H1 (cell line): ENCODE measurements around the gene MAPK8IP3. TPM values are rescaled to one million over a fixed set of nuclear protein-coding genes. Genes with fewer than 3 reads are reported as not detected.

Experiments used
- ATF2 ChIP-seq: IDR thresholded peaks from 2 replicates; pipeline ENCODE4 v1.6.1; 2012; ENCODE audit warnings: low read length, inconsistent platforms
- CBX8 ChIP-seq: fragments of 300-800, 300-1000 bp; sonication (generic); IDR thresholded peaks from 2 replicates; pipeline ENCODE4 v1.7.1; 2016; ENCODE audit warnings: low read depth, low read length, borderline replicate concordance
- CEBPB ChIP-seq: IDR thresholded peaks from 2 replicates; pipeline ENCODE4 v1.6.1; 2012; ENCODE audit warnings: low read depth, low read length
- HDAC2 ChIP-seq, 2 experiments: fragments of 300-600 bp in 1 of 2; sonication (generic) in 1 of 2; IDR thresholded peaks; 2 replicates each; pipeline ENCODE4 v1.6.1; 2011 to 2012; ENCODE audit warnings: low read depth in 2 of 2, low read length in 2 of 2, mild to moderate bottlenecking in 2 of 2, moderate library complexity in 2 of 2, borderline replicate concordance in 1 of 2, inconsistent platforms in 1 of 2
- SAP30 ChIP-seq: fragments of 300-600 bp; sonication (generic); IDR thresholded peaks from 2 replicates; pipeline ENCODE4 v1.7.1; 2012; ENCODE audit warnings: low read length, moderate library complexity, mild to moderate bottlenecking, inconsistent platforms; ENCODE audit not compliant: insufficient read depth, insufficient replicate concordance
- polyA plus RNA-seq, 7 experiments: library from polyadenylated mRNA; depleted of rRNA in 3 of 7; stranded (reverse) in 5 of 7; unstranded in 2 of 7; fragments of >200 nt in 5 of 7; fragments of 200-250 nt in 2 of 7; gene quantifications; 1 replicate in 5 of 7; 2 replicates in 1 of 7; 4 replicates in 1 of 7; pipeline versions ENCODE4 v1.2.1 to v1.2.3, GENCODE V29; 2011 to 2013; ENCODE audit warnings: missing spikeins in 2 of 7, mixed read lengths in 2 of 7
- total RNA-seq: library from RNA; stranded (reverse); fragmentation: NEBNext Ultra II Directional; extraction: Animal tissue kit (Norgen Biotek cat#: 25700); gene quantifications from 2 replicates; pipeline ENCODE4 v1.2.1, GENCODE V29; 2021

MAPK8IP3 gene
- total and polyA plus RNA-seq, 2 of the 8 experiments (the other 6 are each of a cell fraction or from before 2014, with no cell fraction given): 16.9 to 43.4 TPM

- TF ChIP-seq SAP30 (no peak), HDAC2 (IDR thresholded peaks at IDR 0.05; ENCODE audit: borderline replicate concordance in 1 of 2, low read depth in 2 of 2, low read length in 2 of 2) (no peak), CBX8 (no peak), ATF2 (no peak), CEBPB (no peak)
Measured at GRCh38 chr16:1710811-1711507, 5.0 kb downstream of the MAPK8IP3 start (continued).
